HEK293T (cell line): Measurements from ENCODE around the gene C14orf180.

Experiments used
- CTCF ChIA-PET: fragments of 350-600 bp; formaldehyde crosslinking; extraction: SDS; loops from one replicate; lab custom pipeline; 2021; ENCODE audit warnings: antibody characterized with exemption, inconsistent platforms; lab: Yijun Ruan, JAX
- POLR2A ChIA-PET: fragments of 350-600 bp; formaldehyde crosslinking; extraction: SDS; loops from one replicate; lab custom pipeline; 2020; ENCODE audit warnings: antibody characterized with exemption, inconsistent platforms; lab: Yijun Ruan, JAX
- DNase-seq: peaks from one replicate; pipeline ENCODE4 v3.0.0; 2012; ENCODE audit warnings: mixed read lengths; ENCODE audit errors: extremely low spot score
- ARNT ChIP-seq: fragments of 450-650 bp; IDR thresholded peaks from 2 replicates; pipeline ENCODE4 v1.6.1; 2017; ENCODE audit warnings: mild to moderate bottlenecking
- BHLHE40 ChIP-seq: fragments of 450-650 bp; IDR thresholded peaks from 2 replicates; pipeline ENCODE4 v1.6.1; 2016; ENCODE audit warnings: mild to moderate bottlenecking, moderate library complexity, borderline replicate concordance
- CTBP1 ChIP-seq: fragments of 450-650 bp; IDR thresholded peaks from 2 replicates; pipeline ENCODE4 v1.6.1; 2016; ENCODE audit warnings: borderline replicate concordance
- ELF4 ChIP-seq: fragments of 450-650 bp; IDR thresholded peaks from 2 replicates; pipeline ENCODE4 v1.6.1; 2017; ENCODE audit warnings: antibody characterized with exemption
- FOXA1 ChIP-seq: fragments of 450-650 bp; IDR thresholded peaks from 2 replicates; pipeline ENCODE4 v1.6.1; 2016; ENCODE audit warnings: mild to moderate bottlenecking
- FOXK2 ChIP-seq: fragments of 450-650 bp; IDR thresholded peaks from 2 replicates; pipeline ENCODE4 v1.6.1; 2016; ENCODE audit warnings: mild to moderate bottlenecking
- FOXM1 ChIP-seq: fragments of 450-650 bp; IDR thresholded peaks from 2 replicates; pipeline ENCODE4 v1.6.1; 2017; ENCODE audit warnings: mild to moderate bottlenecking, borderline replicate concordance
- HDGF ChIP-seq: fragments of 450-650 bp; IDR thresholded peaks from 2 replicates; pipeline ENCODE4 v1.6.1; 2017; ENCODE audit warnings: antibody characterized with exemption, borderline replicate concordance
- L3MBTL2 ChIP-seq: fragments of 450-650 bp; conservative IDR thresholded peaks from 2 replicates; pipeline ENCODE4 v1.6.1; 2016; ENCODE audit warnings: mild to moderate bottlenecking
- LEF1 ChIP-seq: fragments of 450-650 bp; IDR thresholded peaks from 2 replicates; pipeline ENCODE4 v1.6.1; 2017; ENCODE audit warnings: mild to moderate bottlenecking, borderline replicate concordance
- NFRKB ChIP-seq: fragments of 450-650 bp; IDR thresholded peaks from 2 replicates; pipeline ENCODE4 v1.6.1; 2016; ENCODE audit warnings: mild to moderate bottlenecking, moderate library complexity
- SP1 ChIP-seq: fragments of 450-650 bp; IDR thresholded peaks from 2 replicates; pipeline ENCODE4 v1.6.1; 2017
- SUZ12 ChIP-seq: fragments of 450-650 bp; IDR thresholded peaks from 2 replicates; pipeline ENCODE4 v1.6.1; 2016; ENCODE audit warnings: mild to moderate bottlenecking
- TARDBP ChIP-seq: fragments of 450-650 bp; IDR thresholded peaks from 2 replicates; pipeline ENCODE4 v1.6.1; 2016
- ZNF384 ChIP-seq: fragments of 450-650 bp; IDR thresholded peaks from 2 replicates; pipeline ENCODE4 v1.6.1; 2016
- TF ChIP-seq, protein P1 (sequence below): fragments of 450-650 bp; IDR thresholded peaks from 2 replicates; pipeline ENCODE4 v1.6.1; 2016

Gene C14orf180

DNA sequence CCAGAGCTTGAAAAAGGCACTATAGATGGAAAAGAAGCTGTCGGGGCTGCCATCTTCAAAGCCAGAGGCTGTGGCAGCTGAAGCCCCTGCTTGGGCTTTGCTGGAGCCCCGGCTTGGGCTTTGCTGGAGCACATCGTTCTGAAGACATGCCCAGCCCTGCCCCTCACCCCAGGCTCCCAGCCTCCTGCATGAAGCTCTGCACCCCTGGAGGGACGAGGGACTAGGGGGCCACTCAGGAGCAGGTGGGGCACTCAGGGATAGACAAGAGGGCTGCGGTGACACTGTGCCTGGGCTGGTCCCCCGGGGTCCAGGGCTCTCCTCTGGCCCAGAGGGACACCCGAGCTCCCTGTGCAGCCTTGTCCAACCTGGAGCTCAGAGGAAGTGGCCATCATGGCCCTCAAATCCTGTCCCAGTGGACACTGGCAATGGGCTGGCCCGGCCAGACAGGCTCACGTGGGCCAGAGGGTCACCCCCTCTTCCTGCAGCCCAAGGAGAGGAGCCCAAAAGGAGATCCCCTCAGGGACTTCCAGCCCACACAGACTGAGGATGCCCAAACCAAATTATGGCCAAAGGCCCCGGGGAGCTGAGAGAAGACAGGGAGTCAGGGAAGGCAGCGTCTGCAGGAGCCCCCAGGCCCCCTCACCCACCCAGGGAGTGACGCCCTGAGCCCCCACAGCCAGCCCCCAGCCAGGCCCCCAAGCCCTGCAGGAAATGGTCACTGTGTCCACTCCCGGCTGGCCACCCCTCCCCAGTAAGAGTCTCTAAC lies 23.1 kb upstream of the C14orf180 start:
- no peak for TF ChIP-seq BHLHE40
- ChIA-PET POLR2A (no interaction called here), CTCF (no interaction called here)
- no peak for DNase-seq

DNA sequence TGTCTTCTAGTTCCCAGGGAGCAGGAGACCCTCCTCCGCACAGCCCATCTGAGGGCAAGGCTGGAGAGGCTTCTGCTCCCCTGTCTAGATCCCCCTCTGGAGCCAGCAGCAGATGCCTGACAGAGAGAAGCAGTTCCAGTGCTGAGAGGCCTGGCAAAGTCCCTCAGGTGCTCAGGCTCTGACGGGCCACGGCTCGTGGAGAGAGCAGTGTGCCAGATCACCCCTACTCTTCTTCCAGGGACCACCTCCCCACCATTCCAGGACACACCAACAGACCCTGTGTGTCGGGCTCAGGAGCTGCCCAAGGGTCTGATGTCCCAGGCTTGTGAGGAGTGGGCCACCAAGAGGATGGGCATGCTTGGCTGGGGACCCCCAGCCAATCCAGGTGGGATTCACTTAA lies 22.5 kb upstream of the C14orf180 start:
- ChIA-PET CTCF (no interaction called here), POLR2A (no interaction called here)
- TF ChIP-seq SP1 (no peak), HDGF (no peak), ELF4 (no peak), CTBP1 (no peak), ZNF384 (no peak), ARNT (no peak), TARDBP (no peak), FOXK2 (no peak)
- DNase-seq: no peak

DNA sequence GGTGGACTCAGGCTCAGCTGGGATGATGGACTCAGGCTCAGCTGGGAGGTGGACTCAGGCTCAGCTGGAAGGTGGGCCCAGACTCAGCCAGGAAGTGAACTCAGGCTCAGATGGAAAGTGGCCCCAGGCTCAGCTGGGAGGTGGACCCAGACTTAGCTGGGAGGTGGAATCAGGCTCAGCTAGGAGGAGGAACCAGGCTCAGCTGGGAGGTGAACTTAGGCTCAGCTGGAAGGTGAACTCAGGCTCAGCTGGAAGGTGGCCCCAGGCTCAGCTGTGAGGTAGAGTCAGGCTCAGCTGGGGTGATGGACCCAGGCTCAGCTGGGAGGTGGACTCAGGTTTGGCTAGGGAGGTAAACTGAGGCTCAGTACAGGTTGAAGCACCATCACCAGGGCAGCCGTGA lies 21.8 kb upstream of the C14orf180 start:
- no peak for TF ChIP-seq SUZ12
- no peak for TF ChIP-seq L3MBTL2
- TF ChIP-seq HDGF: no peak
- TF ChIP-seq, protein P1, sequence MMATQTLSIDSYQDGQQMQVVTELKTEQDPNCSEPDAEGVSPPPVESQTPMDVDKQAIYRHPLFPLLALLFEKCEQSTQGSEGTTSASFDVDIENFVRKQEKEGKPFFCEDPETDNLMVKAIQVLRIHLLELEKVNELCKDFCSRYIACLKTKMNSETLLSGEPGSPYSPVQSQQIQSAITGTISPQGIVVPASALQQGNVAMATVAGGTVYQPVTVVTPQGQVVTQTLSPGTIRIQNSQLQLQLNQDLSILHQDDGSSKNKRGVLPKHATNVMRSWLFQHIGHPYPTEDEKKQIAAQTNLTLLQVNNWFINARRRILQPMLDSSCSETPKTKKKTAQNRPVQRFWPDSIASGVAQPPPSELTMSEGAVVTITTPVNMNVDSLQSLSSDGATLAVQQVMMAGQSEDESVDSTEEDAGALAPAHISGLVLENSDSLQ: no peak
- no peak for TF ChIP-seq FOXM1
- no peak for TF ChIP-seq NFRKB
- TF ChIP-seq SP1: no peak
- POLR2A ChIA-PET: no interaction called here
- CTCF ChIA-PET: no interaction called here
- no peak for DNase-seq

DNA sequence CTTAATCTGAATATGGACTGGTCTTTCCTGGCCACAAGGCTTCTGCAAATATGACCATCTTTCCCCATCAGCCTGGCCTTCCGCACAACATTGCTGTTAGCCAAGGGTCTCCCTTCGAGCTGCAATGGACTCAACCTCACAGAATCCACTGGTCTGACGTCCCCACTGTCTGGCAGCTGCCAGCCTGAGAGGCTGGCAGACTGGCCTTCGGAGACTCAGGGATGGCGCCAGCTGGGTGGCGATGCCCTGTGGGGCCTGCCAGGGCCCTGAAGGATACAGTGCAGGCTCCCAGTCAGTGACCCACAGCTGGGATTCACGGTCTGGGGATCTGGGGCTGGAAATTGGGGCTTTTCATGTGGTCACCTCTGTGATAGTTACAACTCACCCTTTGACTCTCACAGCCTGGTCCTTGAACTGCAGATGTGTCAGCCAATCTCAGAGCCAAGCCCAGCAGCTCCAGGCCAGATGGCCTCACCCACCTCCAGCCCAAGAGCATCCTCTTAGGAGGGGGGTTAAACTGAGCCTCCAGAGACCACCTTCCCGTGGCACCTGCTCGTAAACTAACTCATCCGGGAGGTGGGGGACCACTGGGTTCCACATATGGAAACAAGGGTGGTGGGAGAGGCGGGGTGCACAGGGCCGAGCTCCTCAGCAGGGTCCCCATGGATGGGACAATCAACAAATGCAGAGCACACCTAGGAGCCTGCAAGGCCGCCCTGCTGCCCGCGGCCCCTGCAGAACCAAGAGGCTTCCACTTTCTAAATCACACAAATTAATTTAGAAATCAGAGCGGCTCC lies 21.1 kb upstream of the C14orf180 start:
- POLR2A ChIA-PET: no interaction called here
- DNase-seq: no peak
- TF ChIP-seq SUZ12 (no peak), FOXM1 (no peak), ZNF384 (no peak), ARNT (no peak)
- TF ChIP-seq, protein P1: no peak
- CTCF ChIA-PET: interaction anchor here (0.6 kb wide), 1 partner anchor 71 kb away, joined by 3 read pairs; no protein-coding TSS in a partner anchor

DNA sequence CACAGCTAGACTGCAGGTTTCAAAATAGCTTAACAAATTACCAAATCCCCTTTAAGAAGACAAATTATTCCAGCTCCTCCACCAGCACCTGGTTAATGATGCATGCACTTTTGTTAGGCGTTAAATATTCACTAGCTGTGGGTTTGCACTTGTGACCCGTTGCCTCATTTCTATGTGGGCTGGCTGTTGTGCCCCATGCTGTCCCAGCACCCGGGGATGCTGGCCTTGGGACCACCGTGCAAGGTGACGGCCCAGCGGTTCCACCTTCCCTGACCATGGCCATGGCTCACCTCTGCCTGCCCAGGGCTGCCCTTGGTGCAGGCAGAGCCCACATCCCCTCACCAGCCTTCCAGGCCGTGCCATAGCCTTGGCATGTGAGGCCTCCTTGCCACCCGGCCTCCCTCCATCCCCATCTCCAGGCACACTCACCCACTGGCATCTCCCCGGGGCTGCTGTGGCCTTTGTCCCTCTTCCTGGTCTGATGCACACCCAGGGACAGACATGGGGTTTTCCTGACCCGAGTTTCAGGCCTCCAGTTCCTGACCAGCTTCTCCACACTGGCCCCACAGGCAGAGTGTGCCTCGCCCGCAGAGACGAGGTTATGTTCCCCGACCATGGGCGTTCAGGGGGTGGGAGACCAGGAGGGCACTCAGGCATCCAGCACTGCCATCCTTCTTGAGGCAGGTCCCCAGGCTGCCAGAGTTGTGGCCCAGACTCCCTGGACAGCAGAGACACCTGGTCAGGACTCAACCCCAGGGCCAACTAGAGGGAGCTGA lies 20.3 kb upstream of the C14orf180 start:
- ChIA-PET CTCF (no interaction called here), POLR2A (no interaction called here)
- TF ChIP-seq HDGF (no peak), NFRKB (no peak), SUZ12 (no peak), SP1 (no peak), CTBP1 (no peak), ELF4 (no peak), ZNF384 (no peak), ARNT (no peak)
- no peak for DNase-seq

DNA sequence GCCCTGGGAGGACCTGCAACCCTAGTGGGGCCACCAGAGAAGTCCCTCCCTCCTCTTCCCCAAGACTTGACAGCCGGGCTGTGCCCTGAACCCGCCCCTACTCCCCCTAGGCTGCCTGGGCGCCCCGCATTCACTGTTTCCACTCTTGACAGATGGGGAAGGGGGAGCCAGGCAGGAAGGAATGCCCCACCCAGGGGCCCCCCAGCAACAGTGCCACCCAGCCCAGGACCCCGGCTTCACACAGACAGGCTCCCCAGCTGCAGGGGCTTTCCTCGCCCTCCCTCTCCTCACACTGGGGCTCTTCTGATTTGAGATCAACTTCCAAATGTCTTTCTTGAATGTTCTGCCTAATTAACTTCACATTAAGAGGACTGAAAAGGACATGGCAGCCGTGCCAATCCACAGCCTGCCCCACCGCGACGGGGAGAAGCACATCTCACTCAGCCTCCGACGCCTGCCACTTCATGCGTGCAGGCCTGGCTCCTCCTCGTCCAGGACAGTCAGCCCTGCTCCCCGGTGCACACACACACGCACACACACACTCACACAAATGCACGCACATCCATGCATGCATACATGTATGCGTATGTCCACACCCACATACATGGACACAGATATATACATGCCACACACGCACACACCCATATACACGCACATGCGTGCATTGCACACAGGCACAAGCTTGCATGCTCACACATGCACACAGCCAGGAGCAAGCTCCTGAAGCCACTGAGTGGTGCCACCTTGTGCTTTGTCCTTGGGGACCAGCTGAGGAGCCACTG lies 19.6 kb upstream of the C14orf180 start:
- POLR2A ChIA-PET: no interaction called here
- DNase-seq: no peak
- CTCF ChIA-PET: no interaction called here
- TF ChIP-seq FOXM1 (no peak), SUZ12 (no peak), TARDBP (no peak), ZNF384 (no peak), FOXA1 (no peak), NFRKB (no peak), HDGF (no peak), BHLHE40 (no peak), L3MBTL2 (no peak)

DNA sequence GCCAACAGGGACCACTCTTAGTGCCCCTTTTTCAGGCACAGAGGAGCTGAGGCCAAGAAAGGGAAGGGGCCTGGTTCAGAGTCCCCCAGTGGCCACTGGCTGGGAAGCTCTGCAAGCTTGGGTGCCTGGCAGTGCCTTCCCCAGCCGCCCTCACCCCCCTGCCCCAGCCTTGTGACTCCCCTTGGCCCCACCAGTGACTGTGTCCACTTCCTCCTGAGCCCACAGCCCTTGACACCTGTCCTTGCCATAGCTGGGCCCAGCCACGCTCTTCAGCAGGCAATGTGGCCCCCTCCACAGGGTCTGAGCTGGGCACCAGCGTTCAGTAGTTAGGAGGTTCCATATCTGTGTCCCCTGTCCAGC lies 19.0 kb upstream of the C14orf180 start:
- TF ChIP-seq LEF1: no peak
- TF ChIP-seq ELF4: no peak
- TF ChIP-seq L3MBTL2: no peak
- no peak for TF ChIP-seq FOXA1
- TF ChIP-seq SP1: no peak
- no peak for TF ChIP-seq ARNT
- no peak for TF ChIP-seq HDGF
- TF ChIP-seq, protein P1: no peak
- no peak for TF ChIP-seq TARDBP
- TF ChIP-seq NFRKB: no peak
- no peak for TF ChIP-seq FOXM1
- no peak for TF ChIP-seq FOXK2
- TF ChIP-seq ZNF384: no peak
- no peak for TF ChIP-seq CTBP1
- TF ChIP-seq SUZ12: no peak
- no peak for TF ChIP-seq BHLHE40
- DNase-seq: no peak
- ChIA-PET POLR2A (no interaction called here), CTCF (no interaction called here)
